ENCODE data around the gene SP140.
"Not testable (repeated sequence)": the region's sequence is repeated elsewhere in the genome, so short reads cannot be mapped to it uniquely, and the experiment has no call there.

SP140 gene

DNA sequence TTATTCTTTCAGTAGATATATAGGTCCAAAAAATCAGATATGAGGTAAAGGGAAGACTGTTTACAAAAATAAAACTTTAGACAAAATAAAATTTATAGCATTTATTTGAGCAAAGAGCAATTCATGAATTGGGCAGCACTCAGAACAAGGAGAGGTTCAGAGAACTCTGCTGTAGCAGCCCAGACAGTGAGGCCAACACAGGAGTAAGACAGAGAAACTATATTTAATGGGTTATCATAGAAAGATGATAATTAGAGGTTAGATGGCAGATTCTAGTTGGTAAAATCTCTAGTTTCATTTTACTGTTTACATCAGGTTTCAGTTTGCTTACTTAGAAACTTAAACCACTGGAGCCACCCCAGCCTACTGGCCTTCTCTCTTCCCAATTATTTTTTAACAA lies 71.4 kb downstream of the SP140 start:
- no peak for DNase-seq

DNA sequence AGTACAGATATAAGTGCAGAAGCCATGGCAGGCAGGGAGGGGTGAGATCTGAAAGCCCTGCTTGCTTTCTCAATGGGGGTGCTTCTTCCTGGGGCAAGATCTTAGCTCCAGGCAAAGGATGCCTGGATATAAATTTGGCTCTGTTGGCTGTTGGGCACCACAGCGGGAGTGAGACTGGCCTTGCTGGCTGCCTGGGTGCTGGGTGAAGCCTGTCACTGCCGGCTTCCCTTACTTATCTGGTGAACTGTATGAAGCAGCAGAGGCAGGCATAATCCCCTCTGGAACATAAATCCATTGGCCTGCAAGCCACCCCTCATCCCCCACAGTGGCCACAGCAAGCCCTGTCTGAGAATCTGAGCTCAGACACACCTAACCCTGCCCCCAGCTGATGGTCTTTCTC lies 74.1 kb downstream of the SP140 start:
- DNase-seq = no peak

DNA sequence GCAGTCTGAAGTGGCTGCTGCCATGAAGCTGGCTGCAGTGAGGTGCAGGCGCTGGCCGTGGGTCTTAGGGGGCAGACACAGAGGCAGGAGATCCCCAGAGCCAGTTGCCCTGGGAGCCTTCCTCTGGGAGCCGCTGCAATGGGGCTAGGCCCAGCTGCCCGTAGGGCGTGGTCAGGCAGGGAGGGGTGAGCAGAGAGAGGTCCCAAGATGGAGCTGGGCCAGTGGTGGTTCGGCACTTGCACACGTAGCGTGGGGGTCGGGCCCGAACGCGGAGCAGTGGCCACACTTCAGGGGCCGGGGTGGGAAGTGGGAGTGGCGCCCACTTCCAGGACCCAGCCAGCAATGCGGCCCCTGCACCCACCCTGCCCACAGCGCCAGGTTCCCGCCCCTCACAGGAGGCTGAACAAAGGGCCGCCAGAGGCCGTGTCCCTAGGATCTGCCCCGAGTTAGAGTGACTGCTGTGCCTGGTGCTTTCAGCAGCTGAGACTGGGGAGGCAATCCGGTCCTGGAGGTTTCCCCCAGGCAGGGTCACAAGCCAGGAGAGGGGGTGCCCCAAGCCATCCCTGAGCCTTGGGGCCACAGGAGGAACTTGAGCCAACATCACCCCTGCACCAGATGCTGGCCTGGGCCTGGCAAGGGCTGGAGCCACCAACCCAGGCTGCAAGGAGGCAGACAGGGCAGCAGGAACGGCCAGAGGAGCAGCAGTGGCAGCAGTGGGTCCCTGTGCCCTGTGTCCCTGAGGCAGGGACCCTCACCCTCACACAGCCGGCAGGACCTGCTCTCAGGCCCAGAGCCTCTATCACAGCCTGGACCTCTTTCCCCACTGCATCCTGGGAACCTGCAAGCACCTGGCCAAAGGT lies 80.1 kb downstream of the SP140 start:
- DNase-seq = no peak

DNA sequence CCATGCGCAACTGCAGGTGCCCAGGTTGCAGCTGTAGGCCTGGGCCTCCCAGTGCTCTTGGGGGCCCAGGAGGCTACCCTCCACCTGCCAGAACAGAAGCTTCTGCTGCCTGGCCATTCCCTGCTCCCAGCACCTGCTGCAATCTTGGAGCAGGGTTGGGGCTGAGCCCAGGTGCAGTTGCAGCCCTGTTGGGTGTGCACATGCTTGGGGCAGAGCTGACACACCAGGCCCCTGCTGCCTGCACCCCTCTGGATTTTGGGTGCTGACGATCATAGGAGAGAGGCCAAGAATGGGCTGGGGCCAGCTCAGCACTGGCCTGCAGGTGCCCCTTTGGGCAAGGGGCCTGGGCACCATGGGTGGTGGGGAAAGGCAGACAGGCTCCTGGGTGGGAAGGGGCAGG lies 80.9 kb downstream of the SP140 start:
- DNase-seq = no peak

DNA sequence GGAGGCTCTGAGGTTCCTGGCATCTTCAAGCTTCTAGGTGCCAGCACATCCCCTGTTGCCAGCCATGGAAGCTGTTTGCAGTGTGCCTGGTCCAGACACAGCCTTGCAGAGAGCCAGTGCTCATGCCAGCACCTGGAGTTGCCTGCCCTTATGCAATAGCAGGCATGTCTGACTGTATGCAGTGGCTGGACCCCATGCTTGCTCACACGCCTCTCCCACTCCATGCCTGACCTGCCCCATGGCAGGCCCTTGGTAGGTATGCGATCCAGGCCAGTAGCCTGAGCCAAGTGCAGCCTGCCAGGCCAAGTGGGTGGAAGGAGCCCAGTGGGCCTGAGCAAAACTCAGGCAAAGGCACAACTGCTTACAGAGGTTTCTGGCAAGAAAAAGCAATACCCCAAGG lies 81.9 kb downstream of the SP140 start:
- no peak for DNase-seq

DNA sequence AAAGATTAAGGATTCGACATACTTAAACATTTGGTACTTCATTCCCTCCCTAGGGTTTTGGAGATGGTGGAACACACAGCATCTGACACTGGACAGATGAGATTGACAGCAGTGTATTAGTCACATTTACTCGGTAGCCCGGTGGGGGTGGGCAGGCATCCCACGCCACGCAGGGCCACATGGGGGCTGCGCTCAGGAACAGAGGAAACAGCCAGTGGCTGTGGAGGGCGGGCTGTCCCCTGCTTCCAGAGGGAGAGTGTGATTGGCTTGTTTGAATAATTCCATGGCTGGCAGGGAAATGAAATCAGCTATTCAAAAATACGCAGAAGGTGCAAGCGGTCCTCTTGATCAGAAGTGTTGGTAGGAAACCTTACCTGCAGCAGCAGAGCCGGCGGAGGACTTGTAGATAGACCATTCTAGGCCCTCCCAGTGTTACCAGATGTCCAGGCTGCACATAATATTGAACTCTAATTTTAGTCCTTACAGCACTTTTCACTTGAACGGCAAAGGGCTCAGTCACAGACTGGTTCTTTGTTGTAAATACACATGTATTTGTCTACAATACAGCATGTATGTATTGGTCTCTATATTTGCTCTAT lies 83.0 kb downstream of the SP140 start:
- no peak for DNase-seq

DNA sequence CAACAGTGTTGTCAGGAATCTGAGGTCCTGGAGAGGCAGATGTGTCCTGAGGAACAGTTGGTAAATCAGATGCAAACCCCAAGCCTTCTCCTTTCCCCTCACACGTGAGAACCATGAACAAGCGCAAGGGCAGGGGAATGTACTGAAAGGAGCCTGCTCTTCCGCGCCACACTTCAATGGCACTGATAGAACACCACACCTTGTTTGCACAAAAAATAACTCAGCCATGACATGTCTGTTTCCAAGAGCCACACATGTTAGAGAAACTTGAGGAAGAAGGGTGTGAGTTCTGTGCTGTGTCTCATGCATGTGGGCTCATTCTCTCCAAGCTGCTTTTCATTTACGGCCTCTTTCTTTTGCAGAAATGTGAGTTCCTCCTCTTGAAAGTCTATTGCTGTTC lies 85.3 kb downstream of the SP140 start:
- DNase-seq = not testable (repeated sequence)

DNA sequence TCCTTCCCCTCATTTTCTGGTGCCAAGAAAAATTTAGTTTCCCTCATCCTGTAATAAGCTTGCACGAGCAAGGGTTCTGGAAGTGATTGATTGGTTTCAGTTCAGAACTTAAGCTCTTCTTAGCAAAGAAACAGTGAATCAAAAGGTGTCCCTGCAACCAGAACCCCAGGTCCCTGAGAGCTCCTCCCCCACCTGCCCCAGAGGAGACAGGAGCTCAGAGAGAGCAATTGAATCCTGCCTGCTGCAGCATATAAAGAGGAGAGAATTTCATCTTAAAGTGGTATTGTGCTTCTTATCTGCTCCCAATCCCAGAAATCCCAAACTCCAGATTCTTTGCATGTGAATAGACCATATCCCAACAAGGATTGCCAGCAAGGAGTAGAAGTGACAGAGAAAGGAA lies 86.1 kb downstream of the SP140 start:
- not testable (repeated sequence) for DNase-seq

DNA sequence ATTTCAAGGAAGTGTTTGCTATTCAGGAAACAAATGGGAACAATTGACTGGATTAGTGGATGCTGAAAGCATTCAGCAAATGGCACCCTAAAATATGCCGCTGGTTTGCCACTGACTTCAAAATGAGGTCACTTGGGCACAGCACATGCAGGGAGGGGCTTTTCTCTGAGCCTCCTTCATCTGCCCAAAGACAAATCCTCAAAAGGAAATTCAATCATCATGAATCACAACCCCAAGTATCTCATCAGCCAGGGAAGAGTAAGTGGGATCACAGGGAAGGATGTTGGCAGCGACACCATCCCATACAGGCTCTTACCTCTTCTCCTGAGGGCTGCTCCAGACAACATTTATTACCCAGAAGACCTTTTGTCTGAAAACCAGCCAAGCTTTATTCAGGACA lies 87.1 kb downstream of the SP140 start:
- no peak for DNase-seq

DNA sequence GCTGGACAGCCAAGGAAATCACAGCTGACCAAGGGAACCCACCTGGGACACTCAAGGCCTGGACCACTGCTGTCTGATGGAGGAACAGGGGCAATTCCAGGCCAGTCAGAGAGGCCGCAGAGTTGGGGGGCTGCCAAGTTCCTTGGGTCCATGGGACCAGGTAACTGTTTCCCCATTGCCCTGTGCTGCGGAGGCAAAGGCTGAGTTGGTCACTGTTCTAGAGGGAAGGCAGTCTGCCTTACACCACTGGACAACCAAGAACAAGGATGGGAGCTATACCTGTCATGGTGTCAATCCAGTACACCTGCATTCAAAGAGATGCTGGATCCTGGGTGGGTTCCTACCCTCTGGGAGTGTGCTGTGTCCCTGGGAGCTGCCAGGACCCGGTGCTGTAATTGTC lies 91.8 kb downstream of the SP140 start:
- no peak for DNase-seq

DNA sequence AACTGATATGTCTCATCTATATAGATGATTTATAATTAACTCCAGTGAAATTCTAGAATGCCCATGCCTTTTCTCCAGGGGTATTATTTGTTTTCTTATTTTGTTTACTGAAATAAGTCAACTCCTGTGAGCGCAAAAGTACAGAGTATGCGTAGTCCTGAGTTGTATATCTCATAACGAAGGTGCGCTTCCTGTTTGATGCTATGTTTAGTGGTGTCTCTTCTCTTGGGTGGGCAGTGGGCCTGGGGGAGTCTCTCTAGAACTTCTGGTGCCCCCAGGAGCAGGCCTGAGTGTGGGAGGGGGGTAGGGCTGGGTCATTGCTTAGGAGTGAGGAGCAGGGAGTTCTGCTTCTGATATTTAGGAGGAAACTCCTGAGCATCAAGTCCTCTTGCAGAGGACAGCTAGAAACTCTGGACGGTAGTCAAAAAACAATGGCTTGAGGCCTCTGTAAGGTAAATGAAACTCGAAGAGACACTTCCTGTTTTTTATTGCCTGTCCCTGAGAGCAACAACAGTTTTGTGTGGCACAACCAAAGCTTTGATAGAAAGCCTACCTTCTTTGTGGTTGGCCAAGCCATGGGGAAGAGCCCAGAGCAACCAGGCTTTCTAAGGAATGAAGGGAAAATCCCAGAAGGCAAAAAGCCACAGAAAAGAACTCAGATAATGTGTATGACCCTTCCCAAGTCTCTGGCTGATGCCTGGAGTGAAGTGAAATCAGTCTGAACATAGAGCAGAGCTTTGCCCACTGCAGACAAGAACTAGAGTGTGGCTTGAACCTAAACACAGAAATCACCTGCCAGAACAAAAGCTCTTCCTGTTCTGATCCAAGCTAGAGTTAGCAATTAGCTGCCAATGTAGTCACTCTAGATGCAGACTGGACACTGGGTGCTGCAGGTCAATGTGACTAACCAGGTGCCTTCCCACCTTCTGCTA lies 92.9 kb downstream of the SP140 start:
- no peak for DNase-seq

DNA sequence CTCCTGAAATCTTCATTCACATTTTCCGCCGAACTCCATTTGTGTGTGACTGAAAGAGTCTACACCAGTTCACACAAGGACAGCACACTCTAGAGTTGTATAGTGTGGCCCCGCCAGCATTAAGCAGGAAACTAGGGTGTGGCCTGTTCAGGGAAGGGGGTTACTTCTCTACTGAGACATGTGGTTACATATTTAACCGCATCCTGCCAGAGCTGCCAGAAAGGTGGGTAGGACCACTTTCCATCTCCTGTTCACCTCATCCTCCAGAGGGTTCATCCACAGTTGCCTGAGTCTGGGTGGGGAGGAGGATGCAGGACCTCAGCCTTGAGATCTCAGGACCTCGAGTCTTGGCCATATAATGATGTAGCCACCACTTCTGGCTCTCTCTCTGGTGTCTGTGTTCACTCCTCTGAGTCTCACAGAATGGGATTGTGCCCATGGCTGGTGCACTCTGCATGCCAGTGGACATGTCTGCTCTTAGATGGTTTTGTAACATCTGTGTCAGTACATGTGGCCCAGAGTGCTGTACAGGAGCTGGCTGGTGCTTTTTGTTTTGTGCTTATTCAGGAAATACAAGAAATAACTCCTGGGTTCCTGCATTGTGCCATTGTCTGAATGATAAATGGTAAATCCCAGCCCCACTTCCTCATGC lies 93.8 kb downstream of the SP140 start:
- DNase-seq = no peak

DNA sequence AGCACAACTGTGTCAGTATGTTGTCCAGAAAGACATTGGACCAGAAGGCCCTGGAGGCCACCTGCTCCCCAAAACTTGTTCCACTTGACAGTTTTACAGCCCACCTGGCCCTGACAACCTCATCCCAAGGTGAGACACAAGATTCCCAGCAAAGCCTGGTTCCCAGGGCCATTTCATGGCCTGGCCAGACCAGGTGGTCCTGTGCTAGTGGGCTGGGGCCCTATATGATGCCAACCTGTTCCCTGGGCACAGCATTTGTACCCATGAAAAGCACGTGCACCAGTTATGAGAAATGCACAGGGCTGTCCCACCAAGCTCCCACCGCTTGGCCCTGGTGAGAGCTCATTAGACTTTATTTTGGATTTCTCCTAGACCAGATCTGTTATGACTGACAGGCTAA lies 95.5 kb downstream of the SP140 start:
- no peak for DNase-seq

DNA sequence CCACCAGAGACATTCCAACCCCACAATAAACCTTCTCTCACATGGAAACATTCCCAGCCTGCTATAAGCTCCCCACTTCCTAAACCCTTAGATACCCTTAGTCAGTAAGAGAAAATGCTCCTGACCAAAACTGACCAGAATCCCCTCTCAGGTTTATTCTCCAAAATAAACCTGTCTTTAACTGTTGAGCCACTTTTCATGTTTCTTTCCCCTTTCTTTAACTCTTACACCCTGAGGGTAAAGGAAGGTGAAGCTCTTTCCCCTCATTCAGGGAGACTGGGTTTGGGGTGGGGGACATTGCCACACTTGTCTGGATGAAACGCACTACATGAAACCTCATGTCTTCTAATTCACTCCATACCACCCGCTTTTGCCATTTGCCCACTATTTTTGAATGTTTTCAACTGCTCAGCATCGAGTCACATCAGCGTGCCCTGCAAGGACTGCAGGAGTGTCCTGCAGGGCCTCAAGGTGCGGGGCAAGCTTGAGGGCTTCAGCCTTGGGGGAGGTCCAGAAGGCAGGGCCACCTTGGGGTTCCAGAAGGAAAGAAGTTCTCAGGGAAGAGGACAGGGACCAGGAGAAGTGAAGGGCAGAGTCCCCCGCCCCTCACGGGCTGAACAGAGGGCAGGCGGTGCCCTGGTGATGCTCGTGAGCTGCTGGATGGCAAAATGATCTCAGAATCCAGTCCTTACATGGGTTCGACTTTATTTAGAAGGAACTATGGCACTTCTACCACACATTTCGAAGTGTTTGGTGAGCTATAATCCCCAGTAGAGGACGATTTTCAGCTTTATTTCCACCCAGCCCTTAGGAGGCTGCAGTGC lies 97.2 kb downstream of the SP140 start:
- no peak for DNase-seq

DNA sequence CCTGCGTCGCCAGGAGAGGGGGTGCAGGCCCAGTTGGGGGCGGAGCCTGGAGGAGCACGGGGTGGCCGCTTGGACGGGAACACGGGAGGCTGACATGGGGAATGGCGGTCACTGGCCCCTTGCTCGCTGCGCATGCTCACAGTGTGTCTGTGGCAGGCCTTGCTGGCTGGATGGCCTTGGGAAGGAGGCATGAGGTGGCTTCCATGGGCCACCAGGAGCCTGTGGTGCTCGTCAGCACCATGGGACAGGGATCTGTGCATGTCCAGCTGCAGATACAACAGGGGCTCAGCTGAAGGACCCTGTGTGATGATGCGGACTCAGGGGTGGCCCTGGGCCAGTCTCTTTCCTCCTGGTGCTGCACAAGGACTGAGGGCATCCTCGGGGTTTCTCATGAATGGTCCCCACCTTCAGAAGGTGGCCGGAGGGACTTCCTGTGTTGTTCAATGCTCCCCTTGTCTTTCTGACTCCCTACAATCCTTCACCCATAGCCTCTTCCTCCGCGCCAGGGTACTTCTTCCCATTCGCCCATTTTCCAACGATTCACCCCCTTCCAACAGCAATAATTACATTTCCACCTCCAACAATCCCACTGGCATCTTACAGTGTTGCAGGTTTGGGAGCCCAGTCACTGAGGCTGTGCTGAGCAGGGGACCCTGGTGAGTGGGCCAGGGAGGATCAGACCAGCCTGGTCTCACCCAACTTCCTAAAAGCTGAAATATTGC lies 98.0 kb downstream of the SP140 start:
- DNase-seq = peak; percentile 7

DNA sequence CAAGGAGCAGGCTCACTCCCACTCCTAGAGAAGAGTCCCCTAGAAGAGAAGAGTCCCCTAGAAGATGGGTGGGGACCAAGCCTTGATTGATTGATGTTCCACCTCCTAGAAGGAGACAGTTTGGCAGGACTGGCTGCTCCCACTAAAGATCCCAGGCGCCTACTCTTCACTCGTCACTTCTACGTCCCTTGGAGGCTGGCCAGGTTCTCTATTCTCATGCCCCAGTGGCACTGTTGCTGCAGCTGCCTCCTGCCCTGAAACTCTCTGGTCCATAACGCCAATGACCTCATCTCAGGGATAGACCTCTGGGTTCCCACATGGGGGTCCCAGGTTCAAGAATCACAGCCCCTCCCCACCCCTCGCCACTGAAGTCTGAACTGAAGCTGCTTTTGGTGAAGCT lies 99.0 kb downstream of the SP140 start:
- DNase-seq = no peak

DNA sequence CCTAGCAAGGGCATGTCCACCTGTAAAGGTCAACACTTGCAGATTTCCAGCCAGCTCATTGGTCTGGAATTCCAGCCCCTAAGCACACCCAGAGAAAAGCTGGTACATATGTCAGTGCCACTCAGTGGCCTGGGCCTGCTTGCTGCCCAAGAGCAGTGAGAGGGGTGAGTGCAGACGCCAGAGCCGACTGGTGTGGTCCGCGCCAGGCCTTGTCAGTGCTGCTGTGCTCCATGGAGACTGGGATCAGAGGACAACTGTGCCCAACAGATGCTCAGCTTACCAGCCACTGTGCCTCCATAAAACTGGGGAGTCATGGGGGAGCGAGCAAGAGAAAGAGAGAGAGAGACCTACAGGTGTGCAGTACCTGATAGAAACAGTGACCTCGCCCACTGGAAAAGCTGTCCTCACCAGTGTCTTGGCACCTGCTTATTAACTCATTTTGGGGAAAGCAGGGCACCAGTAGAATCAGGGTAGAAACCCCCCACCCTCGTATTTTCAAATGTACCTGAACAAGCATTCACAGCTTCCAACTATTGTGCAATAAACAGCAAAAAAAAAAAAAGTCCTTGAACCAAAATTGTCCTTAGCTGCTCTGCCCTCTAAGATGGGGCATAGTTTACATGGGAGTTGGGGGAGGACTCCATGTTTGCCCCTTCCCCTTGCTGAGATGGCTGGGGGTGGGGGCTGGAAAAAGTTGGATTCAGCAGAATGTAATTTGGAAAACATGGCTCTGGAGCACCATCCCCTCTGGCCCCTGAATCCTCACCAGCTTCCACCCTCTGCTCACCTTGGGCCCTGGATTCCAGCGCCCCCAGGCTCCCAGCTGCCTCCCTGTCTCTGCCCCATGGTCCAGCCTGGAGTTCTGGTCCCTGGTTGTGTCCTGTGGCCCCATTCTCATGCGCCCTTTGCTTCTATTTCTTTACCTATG lies 100.0 kb downstream of the SP140 start:
- DNase-seq = no peak

DNA sequence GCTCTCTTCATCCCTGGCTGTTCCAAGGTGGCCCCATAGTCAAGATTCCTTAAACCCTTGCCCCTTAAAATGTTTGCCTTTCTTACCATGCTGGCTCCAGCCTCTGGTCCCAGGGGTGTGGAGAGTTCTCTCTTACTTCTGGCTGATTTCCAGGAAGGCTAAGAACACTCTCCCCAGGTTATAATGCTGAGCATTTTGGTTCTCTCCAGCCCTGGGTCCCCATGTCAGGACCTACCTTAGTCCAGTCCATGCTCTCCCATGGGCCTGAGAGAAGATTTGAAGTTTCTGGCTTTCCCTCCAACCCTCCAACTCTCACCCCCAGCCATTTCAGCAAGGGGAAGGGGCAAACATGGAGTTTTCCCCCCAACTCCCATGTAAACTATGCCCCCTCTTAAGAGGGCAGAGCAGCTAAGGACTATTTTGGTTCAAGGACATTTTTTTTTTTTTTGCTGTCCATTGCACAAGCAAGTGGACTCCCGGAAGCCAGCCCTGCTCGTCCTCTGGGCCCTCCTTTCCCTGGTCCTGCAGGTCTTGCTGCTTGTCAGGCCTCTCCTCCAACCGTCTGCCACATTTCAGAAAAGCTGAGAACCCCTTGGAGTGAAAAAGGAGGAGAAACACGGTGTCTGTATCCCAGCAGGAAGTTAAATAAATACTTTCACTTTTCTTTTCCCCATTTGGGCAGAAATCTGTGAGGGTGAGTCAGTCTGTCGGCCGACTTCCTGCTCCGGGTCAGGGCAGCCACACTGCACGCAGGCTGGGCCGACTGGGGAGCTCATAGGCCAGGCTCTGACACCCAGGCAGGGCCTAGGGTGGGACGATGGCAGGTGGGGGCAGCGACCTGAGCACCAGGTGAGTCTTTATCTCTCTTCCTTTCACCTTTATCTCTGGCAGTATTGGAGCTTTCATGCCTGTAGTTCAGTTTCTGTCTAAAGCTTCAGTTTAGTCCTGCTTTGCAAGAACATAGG lies 101.2 kb downstream of the SP140 start, which contains the start of gene SP140L:
SP140L (plus strand) TSS at position 741 of the 965 bp plus-strand sequence; CDS start at position 818, 77 bp downstream.
- no peak for DNase-seq
